ENCODE data around the gene MYO5B.

The MYO5B gene

DNA sequence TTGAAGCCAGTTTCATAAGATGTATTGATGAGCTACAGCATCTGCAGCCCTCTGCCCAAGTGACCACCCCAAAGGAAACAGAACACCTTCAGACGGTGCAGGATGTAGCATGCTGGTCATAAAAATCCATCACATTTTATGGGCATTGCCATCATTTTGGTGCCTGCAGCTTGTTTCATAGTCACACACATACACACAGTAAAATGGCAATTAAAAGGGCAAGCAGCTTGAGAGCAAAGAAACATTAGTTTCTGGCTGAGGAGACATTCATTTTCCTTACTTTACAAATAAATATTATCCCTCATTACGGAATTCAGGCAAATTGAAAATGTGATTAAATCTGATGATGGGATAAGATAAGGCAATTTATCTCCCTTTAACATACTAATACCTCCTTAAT lies 13.4 kb downstream of the MYO5B start:
- H3K27me3 Mint-ChIP-seq = peaks cover 49% of the 10 kb centered on the region
- no peaks in the 10 kb centered on the region for H3K36me3 Mint-ChIP-seq (ENCODE audit: insufficient read depth)
- no peaks in the 10 kb centered on the region for H3K4me1 Mint-ChIP-seq
- H3K9me3 Mint-ChIP-seq = no peaks in the 10 kb centered on the region
- no peak overlapping the region for H3K27ac Mint-ChIP-seq (ENCODE audit: low read depth)
- ATAC-seq (replicated peaks; ENCODE audit: extremely low read depth, poor library complexity, severe bottlenecking) = no peak
- H3K4me3 Mint-ChIP-seq = no peak overlapping the region
- no peak for DNase-seq (ENCODE audit: low spot score in 2 of 2)

DNA sequence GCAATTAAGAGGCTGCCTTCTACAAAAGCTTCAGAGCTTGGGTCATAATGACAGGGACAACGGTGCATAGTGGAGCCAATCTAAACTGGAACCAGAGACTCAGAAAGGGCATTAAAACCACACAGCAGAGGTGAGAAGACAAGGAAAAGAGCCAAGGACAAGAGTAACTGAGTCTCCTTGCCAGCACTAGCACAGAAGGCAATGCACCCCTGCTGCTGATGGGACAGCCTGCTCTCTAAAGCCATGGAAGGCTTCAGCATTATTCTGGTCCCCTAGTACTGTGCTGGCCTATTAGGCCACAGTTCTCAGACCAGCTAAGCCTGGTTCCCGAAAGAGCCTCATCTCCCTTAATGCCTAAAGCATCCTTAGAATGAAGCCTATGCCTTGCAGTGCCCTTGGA lies 15.5 kb downstream of the MYO5B start:
- Mint-ChIP-seq H3K9me3 (no peaks in the 10 kb centered on the region), H3K4me3 (no peak overlapping the region), H3K27me3 (peaks cover 61% of the 10 kb centered on the region), H3K27ac (ENCODE audit: low read depth) (no peak overlapping the region), H3K4me1 (no peaks in the 10 kb centered on the region), H3K36me3 (ENCODE audit: insufficient read depth) (no peaks in the 10 kb centered on the region)
- no peak for ATAC-seq (replicated peaks; ENCODE audit: extremely low read depth, poor library complexity, severe bottlenecking)
- no peak for DNase-seq (ENCODE audit: low spot score in 2 of 2)

DNA sequence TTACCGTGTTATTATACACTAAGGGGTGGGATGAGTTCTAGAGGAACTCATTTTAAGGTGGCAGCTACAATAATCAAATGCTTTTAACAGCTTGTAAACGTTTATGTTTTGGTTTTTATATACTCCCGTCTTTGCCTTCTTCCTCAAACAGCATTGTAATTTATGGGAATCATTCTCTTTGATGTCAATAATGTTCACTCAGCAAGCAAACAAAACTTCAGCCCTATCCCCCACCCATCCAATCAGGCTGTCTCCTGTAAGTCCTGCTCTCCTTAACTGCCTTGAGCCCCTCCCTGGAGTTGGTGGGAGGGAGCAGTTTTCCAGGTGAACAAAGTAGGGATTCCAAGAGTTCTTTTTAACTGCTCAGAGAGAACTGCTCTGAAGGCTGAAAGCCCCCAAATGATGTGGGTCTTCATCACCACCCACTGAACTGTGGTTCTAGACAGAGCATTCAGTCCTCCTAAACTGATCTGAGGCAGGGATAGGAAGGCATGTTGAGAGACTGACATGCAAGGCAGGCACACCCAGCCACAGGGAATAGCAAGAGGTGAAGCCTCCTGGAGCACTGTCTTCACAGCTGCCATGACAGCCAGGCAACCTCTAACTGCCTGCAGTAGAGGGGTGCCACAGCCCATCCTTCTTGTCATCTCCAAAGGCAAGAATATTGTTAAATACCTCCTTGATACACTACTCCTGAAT lies 17.5 kb downstream of the MYO5B start:
- Mint-ChIP-seq H3K36me3 (ENCODE audit: insufficient read depth) (no peaks in the 10 kb centered on the region), H3K27me3 (peaks cover 59% of the 10 kb centered on the region), H3K4me3 (no peak overlapping the region), H3K27ac (ENCODE audit: low read depth) (no peak overlapping the region), H3K4me1 (no peaks in the 10 kb centered on the region), H3K9me3 (no peaks in the 10 kb centered on the region)
- DNase-seq (ENCODE audit: low spot score in 2 of 2) (no peak), ATAC-seq (replicated peaks; ENCODE audit: extremely low read depth, poor library complexity, severe bottlenecking) (no peak)

DNA sequence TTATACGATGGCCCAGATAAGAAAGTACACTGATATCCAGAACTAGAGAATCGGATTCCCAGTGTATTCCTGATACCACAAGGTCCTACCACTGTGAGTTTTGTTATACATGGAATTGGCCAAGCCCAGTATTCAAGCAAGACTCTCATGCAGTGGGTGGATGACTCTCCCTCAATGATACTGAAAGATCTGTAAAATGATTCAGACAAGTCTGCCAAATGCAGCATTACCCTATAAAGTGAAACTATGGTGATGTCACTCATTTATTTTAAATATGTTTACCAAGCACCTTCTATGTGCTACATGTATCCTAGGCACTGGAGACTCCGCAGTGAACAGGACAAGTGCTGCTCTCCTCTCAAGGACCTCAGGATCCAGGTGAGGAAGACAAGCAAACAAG lies 22.6 kb downstream of the MYO5B start:
- H3K9me3 Mint-ChIP-seq = no peaks in the 10 kb centered on the region
- no peaks in the 10 kb centered on the region for H3K36me3 Mint-ChIP-seq (ENCODE audit: insufficient read depth)
- no peak overlapping the region for H3K4me3 Mint-ChIP-seq
- DNase-seq (ENCODE audit: low spot score in 2 of 2) (no peak), ATAC-seq (replicated peaks; ENCODE audit: extremely low read depth, poor library complexity, severe bottlenecking) (no peak)
- no peak overlapping the region for H3K27ac Mint-ChIP-seq (ENCODE audit: low read depth)
- H3K27me3 Mint-ChIP-seq = peaks cover 55% of the 10 kb centered on the region
- H3K4me1 Mint-ChIP-seq = no peaks in the 10 kb centered on the region

DNA sequence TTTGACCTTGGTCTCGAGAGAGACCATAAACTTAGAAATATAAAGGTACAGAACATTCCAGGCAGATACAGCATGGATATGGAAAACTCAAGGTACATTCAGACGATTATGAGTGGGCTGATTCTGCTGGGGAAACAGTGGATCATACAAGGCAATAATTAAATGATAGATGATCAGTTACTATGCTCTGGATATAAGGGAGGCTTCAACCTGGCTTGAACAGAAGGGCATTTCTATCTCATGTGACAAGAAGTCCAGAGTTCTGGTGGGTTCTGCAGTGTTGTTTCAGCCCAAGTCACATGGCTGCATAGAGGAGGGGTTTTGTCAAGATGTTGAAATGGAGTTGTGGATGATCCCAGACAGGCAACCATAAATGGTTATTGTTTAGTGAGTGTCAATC lies 23.5 kb downstream of the MYO5B start:
- ATAC-seq (replicated peaks; ENCODE audit: extremely low read depth, poor library complexity, severe bottlenecking) = no peak
- DNase-seq (ENCODE audit: low spot score in 2 of 2) = no peak
- H3K27me3 Mint-ChIP-seq = peaks cover 51% of the 10 kb centered on the region
- H3K36me3 Mint-ChIP-seq (ENCODE audit: insufficient read depth) = no peaks in the 10 kb centered on the region
- no peaks in the 10 kb centered on the region for H3K9me3 Mint-ChIP-seq
- H3K4me3 Mint-ChIP-seq = no peak overlapping the region
- H3K4me1 Mint-ChIP-seq = no peaks in the 10 kb centered on the region
- H3K27ac Mint-ChIP-seq (ENCODE audit: low read depth) = no peak overlapping the region

DNA sequence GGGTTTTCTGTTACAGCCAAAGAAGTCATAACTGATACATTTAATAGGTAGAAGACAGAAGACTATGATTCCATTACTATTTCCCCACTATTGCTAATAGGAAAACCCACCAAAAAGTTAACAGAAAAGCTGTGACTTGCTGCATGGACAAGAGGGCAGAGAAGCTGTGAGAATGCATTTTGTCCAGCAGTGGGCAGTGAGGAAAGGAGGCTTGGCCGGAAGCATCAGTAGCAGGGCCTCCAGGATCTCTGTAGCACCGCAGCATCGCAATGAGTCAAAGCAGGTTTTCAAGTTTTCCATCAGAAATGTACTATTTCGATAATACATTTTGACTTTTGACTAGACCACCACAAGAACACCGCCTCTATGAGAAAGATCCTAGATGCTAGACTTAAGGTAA lies 24.9 kb downstream of the MYO5B start:
- Mint-ChIP-seq H3K27me3 (peaks cover 54% of the 10 kb centered on the region), H3K9me3 (no peaks in the 10 kb centered on the region), H3K4me1 (no peaks in the 10 kb centered on the region), H3K27ac (ENCODE audit: low read depth) (no peak overlapping the region), H3K36me3 (ENCODE audit: insufficient read depth) (no peaks in the 10 kb centered on the region), H3K4me3 (no peak overlapping the region)
- ATAC-seq (replicated peaks; ENCODE audit: extremely low read depth, poor library complexity, severe bottlenecking) = no peak
- no peak for DNase-seq (ENCODE audit: low spot score in 2 of 2)

DNA sequence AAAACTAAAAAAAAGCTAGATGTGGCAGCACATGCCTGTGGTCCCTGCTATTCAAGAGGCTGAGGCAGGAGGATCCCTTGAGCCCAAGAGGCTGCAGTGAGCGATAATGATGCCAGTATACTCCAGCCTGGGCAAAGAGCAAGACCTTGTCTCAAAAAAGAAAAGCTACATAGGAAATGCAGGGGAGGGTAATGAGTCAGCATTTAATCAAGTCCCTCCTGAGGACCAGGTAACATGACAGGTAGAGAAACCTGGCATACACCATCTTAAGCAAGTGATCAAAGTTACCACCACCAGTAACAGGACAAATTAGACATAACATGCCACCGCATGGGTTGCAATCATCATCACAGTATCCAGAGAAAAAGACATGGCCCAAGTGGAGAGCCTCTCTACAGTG lies 25.8 kb downstream of the MYO5B start:
- H3K4me1 Mint-ChIP-seq = no peaks in the 10 kb centered on the region
- H3K27me3 Mint-ChIP-seq = peaks cover 63% of the 10 kb centered on the region
- ATAC-seq (replicated peaks; ENCODE audit: extremely low read depth, poor library complexity, severe bottlenecking) = no peak

DNA sequence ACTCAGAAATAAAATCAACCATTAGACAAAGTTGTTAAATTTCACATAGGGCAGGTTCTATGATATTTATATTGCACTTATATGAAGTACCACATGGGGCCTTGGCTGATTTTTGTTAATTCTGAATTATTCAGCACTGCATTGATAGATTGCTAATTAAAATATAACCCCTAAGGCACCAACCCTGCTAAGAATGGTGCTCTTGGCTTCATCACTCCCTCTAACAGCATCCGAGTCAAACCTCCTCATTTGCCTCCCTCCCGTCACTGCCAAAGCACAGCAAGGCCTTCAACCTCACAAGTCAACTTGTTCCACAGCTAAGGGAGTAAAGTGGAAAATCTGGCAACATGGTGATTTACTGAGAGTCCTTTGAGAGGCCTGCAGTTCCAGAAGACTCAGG lies 27.0 kb downstream of the MYO5B start:
- no peaks in the 10 kb centered on the region for H3K9me3 Mint-ChIP-seq
- no peak overlapping the region for H3K27ac Mint-ChIP-seq (ENCODE audit: low read depth)
- H3K4me1 Mint-ChIP-seq = no peaks in the 10 kb centered on the region
- ATAC-seq (replicated peaks; ENCODE audit: extremely low read depth, poor library complexity, severe bottlenecking) (no peak), DNase-seq (ENCODE audit: low spot score in 2 of 2) (no peak)
- H3K36me3 Mint-ChIP-seq (ENCODE audit: insufficient read depth) = peaks cover 2% of the 10 kb centered on the region
- peaks cover 62% of the 10 kb centered on the region for H3K27me3 Mint-ChIP-seq
- no peak overlapping the region for H3K4me3 Mint-ChIP-seq

More for the DNA sequence above, 25.8 kb downstream of the MYO5B start:
- no peak overlapping the region for H3K27ac Mint-ChIP-seq (ENCODE audit: low read depth)
- DNase-seq (ENCODE audit: low spot score in 2 of 2) = no peak
- no peak overlapping the region for H3K4me3 Mint-ChIP-seq
- H3K9me3 Mint-ChIP-seq = no peaks in the 10 kb centered on the region
- H3K36me3 Mint-ChIP-seq (ENCODE audit: insufficient read depth) = no peaks in the 10 kb centered on the region

DNA sequence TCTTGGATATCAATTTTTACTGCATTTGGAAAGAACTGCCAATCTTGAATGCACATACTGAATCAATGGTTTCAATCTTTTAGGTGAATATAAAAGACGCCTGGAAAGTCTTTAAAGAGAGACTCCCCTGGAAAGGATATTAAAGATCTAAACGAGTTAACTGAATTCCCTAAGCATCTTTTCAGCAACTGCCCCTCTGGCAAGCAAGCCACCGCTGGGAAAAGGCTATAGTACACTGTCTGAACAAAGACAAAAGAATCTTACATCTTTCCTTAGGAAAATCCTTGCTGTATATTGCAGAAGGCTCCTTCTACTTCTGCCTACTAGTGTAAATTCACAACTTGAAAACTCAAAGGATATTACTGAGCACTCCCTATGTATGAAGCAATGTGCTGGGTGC lies 28.0 kb downstream of the MYO5B start:
- H3K4me1 Mint-ChIP-seq = no peaks in the 10 kb centered on the region
- H3K27me3 Mint-ChIP-seq = peaks cover 61% of the 10 kb centered on the region
- DNase-seq (ENCODE audit: low spot score in 2 of 2) (no peak), ATAC-seq (replicated peaks; ENCODE audit: extremely low read depth, poor library complexity, severe bottlenecking) (no peak)
- no peak overlapping the region for H3K4me3 Mint-ChIP-seq
- no peak overlapping the region for H3K27ac Mint-ChIP-seq (ENCODE audit: low read depth)
- no peaks in the 10 kb centered on the region for H3K9me3 Mint-ChIP-seq
- peaks cover 2% of the 10 kb centered on the region for H3K36me3 Mint-ChIP-seq (ENCODE audit: insufficient read depth)

DNA sequence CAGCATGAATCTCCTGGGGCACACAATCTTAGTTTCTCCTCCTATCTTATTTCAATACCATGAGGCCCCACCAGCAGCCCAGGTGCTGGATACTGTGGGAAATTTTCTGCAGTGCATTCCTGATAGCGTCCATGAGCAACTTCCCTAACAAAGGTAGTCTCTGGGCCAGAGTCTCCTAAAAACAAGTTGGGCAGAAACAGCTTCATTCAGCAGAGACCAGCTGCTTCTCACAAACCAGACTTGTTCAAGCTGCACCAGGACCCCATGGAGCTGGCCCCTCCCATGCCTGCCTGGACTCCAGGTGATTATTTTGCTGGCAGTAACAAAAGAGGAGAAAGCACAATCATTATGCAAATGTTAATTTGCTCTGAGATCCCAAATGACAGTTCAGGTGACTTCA lies 31.4 kb downstream of the MYO5B start:
- Mint-ChIP-seq H3K9me3 (no peaks in the 10 kb centered on the region), H3K4me3 (no peak overlapping the region), H3K36me3 (ENCODE audit: insufficient read depth) (peaks cover 2% of the 10 kb centered on the region), H3K4me1 (no peaks in the 10 kb centered on the region), H3K27me3 (peaks cover 81% of the 10 kb centered on the region), H3K27ac (ENCODE audit: low read depth) (no peak overlapping the region)
- ATAC-seq (replicated peaks; ENCODE audit: extremely low read depth, poor library complexity, severe bottlenecking) (no peak), DNase-seq (ENCODE audit: low spot score in 2 of 2) (no peak)

DNA sequence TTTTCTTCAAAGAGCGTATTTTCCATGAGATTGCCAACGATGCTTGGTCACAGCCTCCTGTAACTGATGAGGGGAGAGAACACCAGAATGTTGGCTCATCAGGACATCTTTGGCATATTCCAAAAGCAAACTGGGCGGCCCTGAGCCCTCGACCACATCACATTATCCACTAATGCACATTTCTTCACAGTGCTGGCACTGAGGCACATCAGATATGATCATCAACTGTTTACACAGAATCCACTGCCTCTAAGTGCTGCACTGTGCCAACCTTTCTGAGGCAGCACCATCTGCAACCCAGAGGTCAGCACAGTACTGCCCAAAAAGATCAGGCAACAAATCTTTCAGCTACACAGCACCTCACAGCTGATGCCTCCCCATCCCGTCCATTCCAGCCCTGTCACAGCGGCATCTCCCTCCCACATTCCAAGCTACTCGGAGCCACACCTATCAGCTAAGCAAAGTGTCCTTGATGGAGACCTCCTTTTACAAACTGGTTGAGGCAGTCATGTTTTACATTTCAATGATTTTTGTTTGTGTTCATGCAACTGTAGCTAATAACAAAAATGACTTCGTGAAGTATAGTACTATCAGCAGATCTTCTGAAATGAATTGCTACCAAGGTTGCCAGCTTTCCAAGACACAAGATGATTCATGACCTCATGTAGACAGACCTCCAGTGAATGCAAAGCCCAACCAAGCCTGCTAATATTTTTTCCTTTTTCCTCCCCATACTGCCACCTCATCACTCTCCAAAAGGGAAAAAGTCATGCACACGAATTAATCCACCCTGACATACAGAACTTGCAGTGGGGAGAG lies 32.3 kb downstream of the MYO5B start:
- Mint-ChIP-seq H3K9me3 (no peaks in the 10 kb centered on the region), H3K4me1 (no peaks in the 10 kb centered on the region), H3K27me3 (peaks cover 84% of the 10 kb centered on the region), H3K27ac (ENCODE audit: low read depth) (no peak overlapping the region), H3K4me3 (no peak overlapping the region), H3K36me3 (ENCODE audit: insufficient read depth) (peaks cover 2% of the 10 kb centered on the region)
- DNase-seq (ENCODE audit: low spot score in 2 of 2) (no peak), ATAC-seq (replicated peaks; ENCODE audit: extremely low read depth, poor library complexity, severe bottlenecking) (no peak)

DNA sequence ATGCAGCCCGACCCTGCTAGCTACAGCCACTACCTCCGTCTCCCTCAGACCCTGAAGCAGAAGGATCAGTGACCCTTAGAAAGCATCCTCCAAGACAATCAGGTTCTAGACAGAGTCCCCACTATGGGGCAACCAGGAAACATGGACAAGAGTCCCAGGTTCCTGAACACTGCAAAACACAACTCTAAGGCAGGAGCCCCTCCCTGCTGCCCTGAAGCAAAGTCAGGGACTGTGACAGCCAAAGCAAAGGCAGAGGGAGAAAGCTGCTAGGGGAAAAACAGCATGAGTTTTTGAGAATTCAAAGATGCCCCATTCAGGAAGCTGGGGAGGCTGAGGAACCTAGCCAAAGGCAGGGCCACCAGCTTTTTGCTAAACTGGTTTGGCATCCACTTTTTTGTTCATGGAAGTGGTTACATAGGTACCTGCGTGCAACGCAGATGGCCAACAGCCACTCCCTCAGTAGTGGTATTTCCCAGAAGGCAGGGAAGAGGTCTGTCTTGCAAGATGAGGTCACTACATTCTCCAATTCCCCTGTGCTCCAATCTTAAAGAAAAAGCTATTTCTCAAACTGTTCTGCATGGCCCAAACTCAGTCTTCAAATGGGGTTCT lies 33.2 kb downstream of the MYO5B start:
- DNase-seq (ENCODE audit: low spot score in 2 of 2) (no peak), ATAC-seq (replicated peaks; ENCODE audit: extremely low read depth, poor library complexity, severe bottlenecking) (no peak)
- peaks cover 2% of the 10 kb centered on the region for H3K36me3 Mint-ChIP-seq (ENCODE audit: insufficient read depth)
- no peak overlapping the region for H3K27ac Mint-ChIP-seq (ENCODE audit: low read depth)
- no peaks in the 10 kb centered on the region for H3K9me3 Mint-ChIP-seq
- peaks cover 85% of the 10 kb centered on the region for H3K27me3 Mint-ChIP-seq
- no peaks in the 10 kb centered on the region for H3K4me1 Mint-ChIP-seq
- no peak overlapping the region for H3K4me3 Mint-ChIP-seq

DNA sequence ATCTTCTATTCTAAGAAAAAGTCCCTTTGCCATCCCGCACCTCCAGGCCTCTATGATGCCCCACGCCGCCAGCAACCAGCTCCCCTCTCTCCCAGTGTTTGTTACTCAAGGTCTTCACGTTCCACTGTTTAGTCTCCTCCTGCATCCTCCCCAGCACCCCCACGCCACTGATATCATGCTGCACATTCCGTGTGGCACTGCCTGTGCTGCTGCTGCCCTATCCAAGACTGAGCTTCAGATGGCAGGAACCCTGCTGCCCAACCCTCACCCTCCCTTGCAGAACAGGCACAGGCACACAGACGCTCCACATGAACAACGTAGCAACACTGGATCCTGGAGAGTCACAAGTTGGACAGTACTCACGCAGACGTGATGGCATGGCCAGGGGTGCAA lies 35.3 kb downstream of the MYO5B start:
- Mint-ChIP-seq H3K4me1 (no peaks in the 10 kb centered on the region), H3K4me3 (no peak overlapping the region), H3K27ac (ENCODE audit: low read depth) (no peak overlapping the region), H3K9me3 (no peaks in the 10 kb centered on the region), H3K36me3 (ENCODE audit: insufficient read depth) (peaks cover 2% of the 10 kb centered on the region), H3K27me3 (peaks cover 68% of the 10 kb centered on the region)
- ATAC-seq (replicated peaks; ENCODE audit: extremely low read depth, poor library complexity, severe bottlenecking) (no peak), DNase-seq (ENCODE audit: low spot score in 2 of 2) (no peak)
